Measurements from ENCODE around the gene RPS6KA3. TPM values are rescaled to one million over a fixed set of nuclear protein-coding genes. Genes with fewer than 3 reads are reported as not detected.

The RPS6KA3 gene
- total RNA-seq, 4 donors from 2014 or later, result 35.9 to 53.6 (median 42.8) TPM

DNA sequence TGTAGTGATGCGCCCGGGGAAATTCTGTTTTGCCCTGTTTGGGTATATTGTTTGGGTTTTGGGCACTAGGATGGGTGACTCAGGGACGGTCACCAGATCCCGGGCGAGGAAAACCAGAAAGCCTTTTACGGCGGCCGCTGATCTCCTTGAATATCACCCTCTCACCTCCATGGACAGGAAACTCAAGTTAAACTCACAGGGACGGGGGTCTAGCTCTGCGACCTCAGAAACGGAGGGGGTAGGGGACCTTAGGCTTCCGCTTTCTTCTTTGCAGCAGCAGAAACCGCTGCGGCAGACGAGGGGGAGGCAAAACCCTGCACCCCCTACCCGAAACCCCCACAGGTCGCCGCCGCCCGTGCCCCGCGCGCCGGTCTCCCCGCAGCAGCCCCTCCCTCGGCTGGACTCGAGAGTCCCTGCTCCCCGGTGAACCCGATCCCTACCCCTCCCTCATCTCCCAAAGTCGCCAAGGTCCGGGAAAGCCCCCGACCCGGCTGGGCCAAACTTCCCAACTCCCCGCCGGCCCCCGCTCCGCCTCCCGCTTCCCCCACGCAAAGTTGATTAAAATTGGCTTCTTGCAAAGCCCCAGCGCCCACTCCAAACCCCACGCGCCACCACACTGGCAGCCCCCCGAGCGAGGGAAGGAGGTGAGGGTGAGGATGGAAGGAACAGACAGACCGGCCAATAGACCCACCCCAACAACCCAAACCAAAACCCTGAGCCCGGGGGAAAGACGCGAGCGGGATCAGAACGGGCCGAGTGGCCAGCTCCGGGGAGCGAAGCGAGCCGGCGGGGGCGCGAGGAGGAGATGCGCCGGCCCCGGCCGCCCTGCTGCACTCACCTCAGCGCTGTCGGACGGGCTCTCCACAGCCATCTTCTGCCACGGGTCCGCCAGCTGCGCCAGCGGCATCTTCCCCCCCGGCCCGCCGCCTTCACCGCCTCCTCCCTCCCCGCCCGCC is 705 bp downstream of the RPS6KA3 start:
- TF ChIP-seq CTCF (IDR thresholded peaks at IDR 0.05; ENCODE audit: low read depth), result no peak

DNA sequence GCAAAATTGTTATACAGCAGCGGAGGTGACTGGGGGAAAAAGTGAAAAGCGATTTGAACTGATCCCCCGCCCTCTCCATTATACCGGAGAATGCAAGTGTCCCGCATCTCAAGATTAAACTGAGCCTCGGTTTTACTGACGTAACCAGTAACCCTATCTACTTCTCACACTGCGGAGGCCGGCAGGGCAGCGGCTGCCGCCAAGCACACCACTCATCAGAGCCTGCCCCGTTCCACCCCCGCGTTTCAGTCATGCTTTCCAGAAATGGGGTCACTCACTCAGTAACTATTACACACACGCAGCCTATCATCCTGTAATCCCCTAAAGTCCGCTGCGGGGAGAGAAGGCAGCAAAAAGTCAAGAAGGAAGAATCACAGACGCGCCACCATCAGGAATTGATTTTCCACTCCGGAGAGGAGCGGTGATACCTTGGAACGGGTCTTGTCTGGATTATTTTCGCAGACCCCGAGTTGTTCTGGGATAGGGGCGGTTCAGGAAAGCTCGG is 1.4 kb downstream of the RPS6KA3 start:
- TF ChIP-seq CTCF (IDR thresholded peaks at IDR 0.05; ENCODE audit: low read depth), result no peak

- TF ChIP-seq CTCF (IDR thresholded peaks at IDR 0.05; ENCODE audit: low read depth), result no peak
Observed at GRCh38 chrX:20263474-20263873, 3.2 kb downstream of the RPS6KA3 start.

DNA sequence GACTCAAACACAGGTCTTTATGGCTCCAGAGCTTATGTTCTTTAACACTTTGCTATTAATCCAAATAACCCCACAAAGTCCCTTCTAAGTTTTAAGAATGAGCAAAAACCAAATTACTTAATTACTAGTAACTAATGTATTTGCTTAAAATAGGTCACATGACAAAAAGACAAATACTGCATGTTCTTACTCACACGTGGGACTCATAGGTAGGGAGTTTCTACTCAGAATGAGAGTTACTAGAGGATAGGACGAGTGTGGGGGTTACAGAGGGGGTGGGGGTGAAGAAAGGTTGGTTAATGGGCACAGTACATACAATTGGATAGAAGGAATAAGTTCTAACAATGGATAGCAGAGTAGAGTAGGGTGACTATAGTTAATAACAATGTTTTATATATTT is 5.8 kb downstream of the RPS6KA3 start:
- TF ChIP-seq CTCF (IDR thresholded peaks at IDR 0.05; ENCODE audit: low read depth), result no peak

DNA sequence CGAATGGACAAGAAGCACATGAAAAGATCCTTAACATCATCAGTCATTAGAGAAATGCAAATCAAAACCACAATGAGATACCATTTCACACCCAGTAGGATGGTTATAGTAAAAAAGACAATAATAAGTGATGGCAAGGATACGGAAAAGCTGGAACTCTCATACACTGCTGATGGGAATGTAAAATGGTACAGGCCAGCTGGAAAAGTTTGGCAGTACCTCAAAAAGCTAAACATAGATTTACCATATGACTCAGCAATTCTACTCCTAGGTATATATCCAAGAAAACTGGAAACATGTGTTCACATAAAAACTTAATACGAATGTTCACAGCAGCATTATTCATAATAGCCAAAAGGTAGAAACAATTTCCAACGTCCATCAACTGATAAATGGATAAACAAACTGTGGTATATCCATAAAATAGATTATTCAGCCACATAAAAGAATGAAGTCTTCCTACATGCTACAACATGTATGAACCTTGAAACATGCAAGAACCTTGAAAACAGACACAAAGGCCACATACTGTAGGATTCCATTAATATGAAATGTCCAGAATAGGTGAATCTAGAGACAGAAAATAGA is 11.9 kb downstream of the RPS6KA3 start:
- TF ChIP-seq CTCF (IDR thresholded peaks at IDR 0.05; ENCODE audit: low read depth), result no peak

GRCh38 chrX:20253232-20253543 is 13.5 kb downstream of the RPS6KA3 start:
- no peak for TF ChIP-seq CTCF (IDR thresholded peaks at IDR 0.05; ENCODE audit: low read depth)

Data from subcutaneous adipose tissue (tissue), 4 donors.